Measurements from ENCODE around the gene SIGLEC12. TPM values are rescaled to one million over a fixed set of nuclear protein-coding genes. Genes with fewer than 3 reads are reported as not detected.
"Not testable (repeated sequence)": the region's sequence is repeated elsewhere in the genome, so short reads cannot be mapped to it uniquely, and the experiment has no call there.

The SIGLEC12 gene
- total and polyA plus RNA-seq, 2 donors (not counting 3 experiments of a cell fraction or from before 2014, with no cell fraction given): not detected

DNA sequence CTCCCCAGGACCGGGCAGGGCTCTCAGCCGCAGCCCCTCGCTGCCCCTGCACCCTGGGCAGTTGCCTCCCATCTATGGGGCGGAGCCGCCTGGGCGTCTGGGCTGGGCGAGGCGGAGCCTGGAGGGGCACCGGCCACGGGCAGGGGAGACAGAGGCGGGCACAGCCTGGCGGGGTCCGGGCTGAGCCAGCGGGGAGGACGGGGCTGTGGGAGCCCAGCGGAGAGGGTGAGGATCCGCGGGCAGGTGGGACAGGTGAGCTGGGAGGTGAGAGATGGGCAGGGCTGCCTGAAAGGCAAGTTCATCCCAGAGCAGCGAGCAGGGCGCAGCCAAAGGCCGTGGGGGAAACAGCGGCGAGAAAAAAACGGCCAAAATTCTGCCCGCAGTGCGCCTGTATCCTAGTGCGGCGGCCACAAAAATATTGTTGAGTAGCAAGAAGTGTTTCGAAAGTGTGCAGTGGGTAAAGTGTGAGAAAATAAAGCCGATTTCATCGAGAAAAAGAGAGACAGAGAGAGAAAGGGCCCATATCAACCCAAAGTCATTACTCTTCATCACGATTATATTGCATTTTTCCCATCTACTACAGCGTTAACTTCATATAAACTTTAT lies 37.5 kb downstream of the SIGLEC12 start:
- H3K36me3 ChIP-seq (ENCODE audit: control insufficient read depth in 2 of 2, extremely low read depth in 1 of 2, insufficient read depth in 2 of 2, low read length in 2 of 2); POLR2A ChIA-PET; dilution Hi-C loops (cut with MboI; ENCODE audit: extremely low pct_ligation_motif_present, low sequenced_read_pairs); H3K9ac ChIP-seq (replicated peaks; ENCODE audit: extremely low read depth, insufficient read depth, low read length); H3K27ac ChIP-seq (ENCODE audit: insufficient read depth, low read depth, low read length); DNase-seq (ENCODE audit: low read depth, low spot score); H3K4me1 ChIP-seq (ENCODE audit: control insufficient read depth, extremely low read depth, insufficient read depth, low read length); intact Hi-C loops (cut with micrococcal nuclease); H2AFZ ChIP-seq (ENCODE audit: low read depth, low read length); H3K9me3 ChIP-seq (replicated peaks; ENCODE audit: control insufficient read depth, insufficient read depth, low read length); FAIRE-seq; H3K4me3 ChIP-seq (replicated peaks in 1 of 3; ENCODE audit: insufficient read depth in 1 of 3, low read depth in 1 of 3, low read length in 3 of 3); H3K79me2 ChIP-seq (ENCODE audit: control insufficient read depth, insufficient read depth, low read length); H3K9me1 ChIP-seq (replicated peaks; ENCODE audit: control insufficient read depth, extremely low read depth, insufficient read depth, low read length); H3K27me3 ChIP-seq (ENCODE audit: control insufficient read depth in 2 of 2, insufficient read depth in 2 of 2, low read length in 2 of 2); H3K4me2 ChIP-seq (ENCODE audit: insufficient read depth, low read length); H4K20me1 ChIP-seq (replicated peaks; ENCODE audit: control insufficient read depth, extremely low read depth, insufficient read depth, low read length); BruUV-seq (replicated peaks): not testable (repeated sequence)
- CTCF ChIA-PET: interaction anchor here (1.1 kb wide), 1 partner anchor 173 kb away, joined by 3 read pairs; no protein-coding TSS in a partner anchor

DNA sequence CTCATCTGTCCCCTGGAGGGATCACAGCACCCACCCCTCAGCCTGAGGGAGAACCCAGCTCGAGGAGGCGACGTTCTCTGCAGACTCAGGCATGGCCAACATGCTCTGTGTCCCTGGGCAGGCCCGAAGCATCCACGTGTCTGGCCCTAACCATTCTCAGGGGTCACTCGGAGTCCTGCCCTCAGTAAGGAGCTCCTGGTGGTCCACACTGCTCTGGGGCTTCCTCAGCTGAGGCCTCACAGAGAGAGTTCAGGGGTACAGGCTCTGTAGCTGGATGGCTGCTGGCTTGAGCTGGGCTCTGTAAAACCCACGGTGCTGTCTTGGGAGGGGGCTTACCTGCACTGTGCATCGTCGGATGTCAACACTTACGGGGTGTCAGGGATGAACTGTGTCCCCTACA lies 38.9 kb downstream of the SIGLEC12 start:
- no peak for DNase-seq (ENCODE audit: low read depth, low spot score)
- Histone ChIP-seq H3K79me2 (ENCODE audit: control insufficient read depth, insufficient read depth, low read length) (no peaks in the 10 kb centered on the region), H3K4me3 (replicated peaks in 1 of 3; ENCODE audit: insufficient read depth in 1 of 3, low read depth in 1 of 3, low read length in 3 of 3) (no peak overlapping the region), H3K4me1 (ENCODE audit: control insufficient read depth, extremely low read depth, insufficient read depth, low read length) (no peaks in the 10 kb centered on the region), H3K36me3 (ENCODE audit: control insufficient read depth in 2 of 2, extremely low read depth in 1 of 2, insufficient read depth in 2 of 2, low read length in 2 of 2) (no peaks in the 10 kb centered on the region), H4K20me1 (replicated peaks; ENCODE audit: control insufficient read depth, extremely low read depth, insufficient read depth, low read length) (no peaks in the 10 kb centered on the region), H3K9me3 (replicated peaks; ENCODE audit: control insufficient read depth, insufficient read depth, low read length) (no peaks in the 10 kb centered on the region), H3K4me2 (ENCODE audit: insufficient read depth, low read length) (no peak overlapping the region), H3K27ac (ENCODE audit: insufficient read depth, low read depth, low read length) (no peak overlapping the region), H2AFZ (ENCODE audit: low read depth, low read length) (no peak overlapping the region), H3K27me3 (ENCODE audit: control insufficient read depth in 2 of 2, insufficient read depth in 2 of 2, low read length in 2 of 2) (no peaks in the 10 kb centered on the region), H3K9ac (replicated peaks; ENCODE audit: extremely low read depth, insufficient read depth, low read length) (no peak overlapping the region), H3K9me1 (replicated peaks; ENCODE audit: control insufficient read depth, extremely low read depth, insufficient read depth, low read length) (no peaks in the 10 kb centered on the region)
- ChIA-PET POLR2A (no interaction called here), CTCF (interaction anchor here (1.0 to 1.8 kb wide), 3 partner anchors 9 to 175 kb away, joined by 3 to 6 read pairs (median 4); no protein-coding TSS in a partner anchor)
- dilution Hi-C loops (cut with MboI; ENCODE audit: extremely low pct_ligation_motif_present, low sequenced_read_pairs) (no loop called here), intact Hi-C loops (cut with micrococcal nuclease) (no loop called here)
- no peak for TF ChIP-seq MYC (IDR thresholded peaks at IDR 0.05; ENCODE audit: low read depth, low read length)
- TF ChIP-seq FOS (IDR thresholded peaks at IDR 0.05; ENCODE audit: borderline replicate concordance, insufficient read depth, low read length): no peak
- no TSS peak for BruUV-seq (replicated peaks)
- no peak for FAIRE-seq
